BE2C (cell line): ENCODE results near the gene CLNK.

Experiments
- DNase-seq: peaks from one replicate; pipeline ENCODE4 v3.0.0-alpha.2; 2020
- H3K27me3 ChIP-seq: fragments of 250-450 bp; sonication (Bioruptor Pico); 2 replicates; pipeline ENCODE4 v1.5.1; 2020; ENCODE audit warnings: mild to moderate bottlenecking
- H3K36me3 ChIP-seq: fragments of 250-450 bp; sonication (Bioruptor Pico); 2 replicates; pipeline ENCODE4 v1.5.1; 2020; ENCODE audit warnings: mild to moderate bottlenecking
- H3K4me1 ChIP-seq: fragments of 250-450 bp; sonication (Bioruptor Pico); 2 replicates; pipeline ENCODE4 v1.5.1; 2020
- H3K4me3 ChIP-seq: 2 replicates; pipeline ENCODE4 v1.5.1; 2011; ENCODE audit warnings: low read depth, low read length
- H3K9me3 ChIP-seq: fragments of 250-450 bp; sonication (Bioruptor Pico); 2 replicates; pipeline ENCODE4 v1.5.1; 2020
- CTCF ChIP-seq: IDR thresholded peaks from 2 replicates; pipeline ENCODE4 v1.5.1; 2012; ENCODE audit warnings: mild to moderate bottlenecking, low read depth, low read length

The CLNK gene

GRCh38 chr4:10554694-10555093, 129.9 kb downstream of the CLNK start:
- Histone ChIP-seq H3K27me3 (no peaks in the 10 kb centered on the region), H3K9me3 (no peaks in the 10 kb centered on the region), H3K4me3 (no peak overlapping the region), H3K4me1 (no peaks in the 10 kb centered on the region), H3K36me3 (no peaks in the 10 kb centered on the region)
- TF ChIP-seq CTCF: peak; percentile 84
- peak; percentile 36 for DNase-seq

- no peak for DNase-seq
- Histone ChIP-seq H3K4me1 (no peaks in the 10 kb centered on the region), H3K9me3 (no peaks in the 10 kb centered on the region), H3K36me3 (no peaks in the 10 kb centered on the region), H3K27me3 (no peaks in the 10 kb centered on the region), H3K4me3 (no peak overlapping the region)
- no peak for TF ChIP-seq CTCF
These were observed 130.4 kb downstream of the CLNK start for GRCh38 chr4:10554121-10554520.

- no peak for DNase-seq
- Histone ChIP-seq H3K9me3 (no peaks in the 10 kb centered on the region), H3K4me1 (no peaks in the 10 kb centered on the region), H3K36me3 (no peaks in the 10 kb centered on the region), H3K4me3 (no peak overlapping the region), H3K27me3 (no peaks in the 10 kb centered on the region)
- TF ChIP-seq CTCF: no peak
These were observed 131.8 kb downstream of the CLNK start for GRCh38 chr4:10552591-10553280.

- H3K9me3 ChIP-seq: no peaks in the 10 kb centered on the region
- no peak for DNase-seq
- H3K4me3 ChIP-seq: no peak overlapping the region
- no peaks in the 10 kb centered on the region for H3K36me3 ChIP-seq
- no peak for TF ChIP-seq CTCF
- no peaks in the 10 kb centered on the region for H3K4me1 ChIP-seq
- H3K27me3 ChIP-seq: no peaks in the 10 kb centered on the region
These were observed 148.7 kb downstream of the CLNK start for GRCh38 chr4:10535912-10536311.

GRCh38 chr4:10534820-10535219, 149.7 kb downstream of the CLNK start:
- TF ChIP-seq CTCF: no peak
- no peak for DNase-seq
- H3K36me3 ChIP-seq: no peaks in the 10 kb centered on the region

GRCh38 chr4:10532155-10532554, 152.4 kb downstream of the CLNK start:
- H3K27me3 ChIP-seq: no peaks in the 10 kb centered on the region
- no peak for DNase-seq
- no peaks in the 10 kb centered on the region for H3K4me1 ChIP-seq
- no peaks in the 10 kb centered on the region for H3K36me3 ChIP-seq
- no peak overlapping the region for H3K4me3 ChIP-seq
- TF ChIP-seq CTCF: no peak
- no peaks in the 10 kb centered on the region for H3K9me3 ChIP-seq

More at GRCh38 chr4:10534820-10535219, 149.7 kb downstream of the CLNK start:
- Histone ChIP-seq H3K4me1 (no peaks in the 10 kb centered on the region), H3K9me3 (no peaks in the 10 kb centered on the region), H3K27me3 (no peaks in the 10 kb centered on the region), H3K4me3 (no peak overlapping the region)
